ENCODE results near the gene DPYSL5. TPM values are rescaled to one million over a fixed set of nuclear protein-coding genes. Genes with fewer than 3 reads are reported as not detected.
"Not testable (repeated sequence)": the region's sequence is repeated elsewhere in the genome, so short reads cannot be mapped to it uniquely, and the experiment has no call there.

DPYSL5 gene
- total RNA-seq, 2 experiments from 2014 or later, result not detected

DNA sequence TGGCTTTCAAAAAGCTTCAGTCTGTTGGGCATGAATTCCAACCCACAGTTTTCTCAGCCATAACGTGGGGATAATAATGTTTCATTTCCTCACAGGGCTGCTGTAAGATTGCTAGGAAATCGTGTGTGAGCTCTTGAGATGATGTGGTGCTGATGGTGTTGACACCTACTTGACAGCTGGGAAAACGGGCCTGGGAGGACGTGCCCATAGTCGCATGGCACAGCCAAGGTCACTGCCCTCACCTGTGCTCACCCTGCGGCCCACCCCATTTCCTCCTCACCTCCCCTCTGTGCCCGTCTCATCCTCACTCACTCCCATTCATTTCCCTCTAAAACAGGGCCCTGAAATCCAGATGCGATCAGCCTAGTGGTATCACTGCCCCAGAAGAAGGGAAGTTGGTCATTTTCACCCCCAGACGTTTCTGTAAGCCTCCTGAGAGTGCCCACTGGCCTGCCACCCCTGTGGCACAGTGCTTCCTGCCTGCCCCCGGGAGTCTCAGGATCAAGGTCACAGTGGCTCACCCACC, 33.0 kb downstream of the DPYSL5 start:
- intact Hi-C loops (cut with DNase I, micrococcal nuclease), result no loop called here
- DNase-seq (no peak), ATAC-seq (ENCODE audit: poor library complexity) (no peak)
- H3K36me3 Mint-ChIP-seq (ENCODE audit: low read depth), result no peaks in the 10 kb centered on the region
- H3K4me3 ChIP-seq (ENCODE audit: low read length), result no peak overlapping the region
- H3K9me3 ChIP-seq (ENCODE audit: control insufficient read depth in 1 of 2, insufficient read depth in 1 of 2, low read length in 2 of 2), result no peaks in the 10 kb centered on the region
- no peak overlapping the region for H3K27ac ChIP-seq (ENCODE audit: low read depth in 1 of 2, low read length in 2 of 2)
- H3K4me1 ChIP-seq (ENCODE audit: insufficient read depth, low read length), result no peaks in the 10 kb centered on the region
- ChIA-PET POLR2A (no interaction called here), CTCF (no interaction called here)
- no peaks in the 10 kb centered on the region for H3K9me3 Mint-ChIP-seq
- TF ChIP-seq, protein P1, sequence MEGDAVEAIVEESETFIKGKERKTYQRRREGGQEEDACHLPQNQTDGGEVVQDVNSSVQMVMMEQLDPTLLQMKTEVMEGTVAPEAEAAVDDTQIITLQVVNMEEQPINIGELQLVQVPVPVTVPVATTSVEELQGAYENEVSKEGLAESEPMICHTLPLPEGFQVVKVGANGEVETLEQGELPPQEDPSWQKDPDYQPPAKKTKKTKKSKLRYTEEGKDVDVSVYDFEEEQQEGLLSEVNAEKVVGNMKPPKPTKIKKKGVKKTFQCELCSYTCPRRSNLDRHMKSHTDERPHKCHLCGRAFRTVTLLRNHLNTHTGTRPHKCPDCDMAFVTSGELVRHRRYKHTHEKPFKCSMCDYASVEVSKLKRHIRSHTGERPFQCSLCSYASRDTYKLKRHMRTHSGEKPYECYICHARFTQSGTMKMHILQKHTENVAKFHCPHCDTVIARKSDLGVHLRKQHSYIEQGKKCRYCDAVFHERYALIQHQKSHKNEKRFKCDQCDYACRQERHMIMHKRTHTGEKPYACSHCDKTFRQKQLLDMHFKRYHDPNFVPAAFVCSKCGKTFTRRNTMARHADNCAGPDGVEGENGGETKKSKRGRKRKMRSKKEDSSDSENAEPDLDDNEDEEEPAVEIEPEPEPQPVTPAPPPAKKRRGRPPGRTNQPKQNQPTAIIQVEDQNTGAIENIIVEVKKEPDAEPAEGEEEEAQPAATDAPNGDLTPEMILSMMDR (IDR thresholded peaks at IDR 0.05), result no peak
- no peaks in the 10 kb centered on the region for H3K36me3 ChIP-seq (ENCODE audit: insufficient read depth, low read length)
- no peak overlapping the region for H3K27ac Mint-ChIP-seq
- H3K27me3 Mint-ChIP-seq, result peaks cover 15% of the 10 kb centered on the region
- H3K27me3 ChIP-seq (ENCODE audit: control insufficient read depth in 1 of 2, insufficient read depth in 2 of 2, low read length in 2 of 2), result peaks cover 3% of the 10 kb centered on the region in 2 experiments
- no peak overlapping the region for H3K4me3 Mint-ChIP-seq
- H3K4me1 Mint-ChIP-seq (ENCODE audit: low read depth), result no peaks in the 10 kb centered on the region

DNA sequence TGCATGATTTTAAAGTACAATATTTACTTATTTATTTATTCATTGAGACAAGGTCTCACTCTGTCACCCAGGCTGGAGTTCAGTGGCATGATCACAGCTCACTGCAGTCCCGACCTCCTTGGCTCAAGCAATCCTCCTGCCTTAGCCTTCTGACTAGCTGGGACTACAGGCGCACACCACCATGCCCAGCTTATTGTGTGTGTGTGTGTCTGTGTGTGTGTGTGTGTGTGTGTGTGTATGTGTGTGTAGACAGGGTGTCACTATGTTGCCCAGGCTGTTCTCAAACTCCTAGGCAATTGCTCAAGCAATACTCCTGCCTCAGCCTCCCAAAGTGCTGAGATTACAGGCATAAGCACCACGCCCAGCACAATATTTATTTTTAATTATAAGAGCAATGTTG, 34.3 kb downstream of the DPYSL5 start:
- DNase-seq; H3K9me3 Mint-ChIP-seq; CTCF ChIA-PET; H3K4me3 ChIP-seq (ENCODE audit: low read length); H3K27ac ChIP-seq (ENCODE audit: low read depth in 1 of 2, low read length in 2 of 2); H3K4me1 ChIP-seq (ENCODE audit: insufficient read depth, low read length); POLR2A ChIA-PET; H3K27ac Mint-ChIP-seq; H3K4me1 Mint-ChIP-seq (ENCODE audit: low read depth); intact Hi-C loops (cut with DNase I, micrococcal nuclease); H3K36me3 Mint-ChIP-seq (ENCODE audit: low read depth); H3K9me3 ChIP-seq (ENCODE audit: control insufficient read depth in 1 of 2, insufficient read depth in 1 of 2, low read length in 2 of 2); H3K4me3 Mint-ChIP-seq; H3K27me3 ChIP-seq (ENCODE audit: control insufficient read depth in 1 of 2, insufficient read depth in 2 of 2, low read length in 2 of 2); H3K36me3 ChIP-seq (ENCODE audit: insufficient read depth, low read length); ATAC-seq (ENCODE audit: poor library complexity): not testable (repeated sequence)
- peaks cover 15% of the 10 kb centered on the region for H3K27me3 Mint-ChIP-seq

DNA sequence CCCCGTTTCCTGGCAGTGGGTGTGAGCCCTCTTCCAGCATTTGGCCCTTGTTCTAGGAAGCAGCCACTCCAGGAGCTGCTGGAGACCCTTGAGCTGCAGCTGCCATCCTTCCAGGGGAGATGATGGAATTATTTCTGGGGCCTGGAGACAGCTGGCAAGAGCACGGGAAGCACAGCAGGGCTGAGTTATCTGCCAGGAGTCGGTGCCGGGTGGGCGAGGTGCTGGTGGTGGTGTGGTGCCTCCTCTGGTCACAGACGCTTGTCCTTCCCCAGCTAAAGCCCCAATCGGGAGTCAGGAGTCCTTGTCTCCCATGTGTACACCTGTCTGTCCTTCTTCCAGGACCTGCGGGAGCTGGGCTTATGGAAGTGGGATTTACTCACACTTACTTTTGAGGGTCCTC, 36.0 kb downstream of the DPYSL5 start:
- Mint-ChIP-seq H3K4me3 (no peak overlapping the region), H3K27ac (no peak overlapping the region), H3K9me3 (no peaks in the 10 kb centered on the region), H3K4me1 (ENCODE audit: low read depth) (no peaks in the 10 kb centered on the region), H3K36me3 (ENCODE audit: low read depth) (no peaks in the 10 kb centered on the region), H3K27me3 (peaks cover 15% of the 10 kb centered on the region)
- ATAC-seq (ENCODE audit: poor library complexity), result no peak
- Histone ChIP-seq H3K4me3 (ENCODE audit: low read length) (no peak overlapping the region), H3K4me1 (ENCODE audit: insufficient read depth, low read length) (no peaks in the 10 kb centered on the region), H3K27ac (ENCODE audit: low read depth in 1 of 2, low read length in 2 of 2) (no peak overlapping the region), H3K27me3 (ENCODE audit: control insufficient read depth in 1 of 2, insufficient read depth in 2 of 2, low read length in 2 of 2) (peaks cover 0 to 3% of the 10 kb centered on the region in 2 experiments), H3K9me3 (ENCODE audit: control insufficient read depth in 1 of 2, insufficient read depth in 1 of 2, low read length in 2 of 2) (no peaks in the 10 kb centered on the region), H3K36me3 (ENCODE audit: insufficient read depth, low read length) (no peaks in the 10 kb centered on the region)
- TF ChIP-seq, protein P1 (IDR thresholded peaks at IDR 0.05), result no peak
- DNase-seq, result no peak
- ChIA-PET POLR2A (no interaction called here), CTCF (no interaction called here)
- intact Hi-C loops (cut with DNase I, micrococcal nuclease), result no loop called here

DNA sequence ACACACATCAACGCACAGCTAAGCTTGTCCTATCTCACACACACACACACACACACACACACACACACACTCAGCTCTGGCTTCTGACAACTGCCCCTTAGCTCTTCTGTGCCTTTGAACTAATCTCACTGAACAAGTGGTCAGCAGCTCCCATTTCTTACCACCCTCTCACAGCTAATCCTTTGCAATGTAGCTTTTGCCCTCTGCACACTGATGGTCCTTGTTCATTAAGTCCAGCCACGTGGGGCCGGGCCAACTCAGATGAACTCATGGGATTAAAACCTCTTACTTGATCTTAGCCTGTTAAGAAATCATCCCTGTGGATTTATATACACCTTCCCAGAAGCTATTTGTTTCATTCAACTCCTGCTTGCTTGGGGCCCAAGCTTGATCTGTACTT, 36.6 kb downstream of the DPYSL5 start:
- H3K4me1 ChIP-seq (ENCODE audit: insufficient read depth, low read length), result no peaks in the 10 kb centered on the region
- ATAC-seq (ENCODE audit: poor library complexity), result no peak
- intact Hi-C loops (cut with DNase I, micrococcal nuclease), result no loop called here
- H3K4me3 ChIP-seq (ENCODE audit: low read length), result no peak overlapping the region
- H3K9me3 ChIP-seq (ENCODE audit: control insufficient read depth in 1 of 2, insufficient read depth in 1 of 2, low read length in 2 of 2), result no peaks in the 10 kb centered on the region
- no peaks in the 10 kb centered on the region for H3K4me1 Mint-ChIP-seq (ENCODE audit: low read depth)
- TF ChIP-seq, protein P1 (IDR thresholded peaks at IDR 0.05), result no peak
- no peak for DNase-seq
- H3K27ac ChIP-seq (ENCODE audit: low read depth in 1 of 2, low read length in 2 of 2), result no peak overlapping the region
- POLR2A ChIA-PET, result no interaction called here
- no peaks in the 10 kb centered on the region for H3K36me3 Mint-ChIP-seq (ENCODE audit: low read depth)
- H3K36me3 ChIP-seq (ENCODE audit: insufficient read depth, low read length), result no peaks in the 10 kb centered on the region
- H3K4me3 Mint-ChIP-seq, result no peak overlapping the region
- peaks cover 15% of the 10 kb centered on the region for H3K27me3 Mint-ChIP-seq
- peaks cover 0 to 3% of the 10 kb centered on the region in 2 experiments for H3K27me3 ChIP-seq (ENCODE audit: control insufficient read depth in 1 of 2, insufficient read depth in 2 of 2, low read length in 2 of 2)
- CTCF ChIA-PET, result no interaction called here
- no peaks in the 10 kb centered on the region for H3K9me3 Mint-ChIP-seq
- H3K27ac Mint-ChIP-seq, result no peak overlapping the region
